Endothelial cell (in vitro differentiated cells): Measurements from ENCODE around the gene C4orf36. TPM values are rescaled to one million over a fixed set of nuclear protein-coding genes. Genes with fewer than 3 reads are reported as not detected.

Experiments
- DNase-seq: peaks from one replicate; pipeline ENCODE4 v3.0.0; 2021; ENCODE audit warnings: low spot score
- H3K27ac Mint-ChIP-seq: one replicate; pipeline ENCODE4 v1.8.0; 2021; ENCODE audit warnings: mixed read lengths, inconsistent platforms; ENCODE audit not compliant: unreplicated experiment
- H3K27me3 Mint-ChIP-seq: one replicate; pipeline ENCODE4 v1.8.0; 2021; ENCODE audit warnings: mild to moderate bottlenecking, moderate library complexity, mixed read lengths, inconsistent platforms; ENCODE audit not compliant: unreplicated experiment
- H3K36me3 Mint-ChIP-seq: one replicate; pipeline ENCODE4 v1.8.0; 2021; ENCODE audit warnings: mild to moderate bottlenecking, low read depth, mixed read lengths, inconsistent platforms; ENCODE audit not compliant: unreplicated experiment
- H3K4me1 Mint-ChIP-seq: one replicate; pipeline ENCODE4 v1.8.0; 2021; ENCODE audit warnings: mild to moderate bottlenecking, mixed read lengths, inconsistent platforms; ENCODE audit not compliant: unreplicated experiment
- H3K4me3 Mint-ChIP-seq: one replicate; pipeline ENCODE4 v1.8.0; 2021; ENCODE audit warnings: mild to moderate bottlenecking, mixed read lengths, inconsistent platforms; ENCODE audit not compliant: unreplicated experiment
- H3K9me3 Mint-ChIP-seq: one replicate; pipeline ENCODE4 v1.8.0; 2021; ENCODE audit warnings: mixed read lengths, inconsistent platforms; ENCODE audit not compliant: unreplicated experiment
- total RNA-seq: library from RNA; stranded (reverse); fragmentation: NEBNext Ultra II Directional; extraction: Animal tissue kit (Norgen Biotek cat#: 25700); gene quantifications from one replicate; pipeline ENCODE4 v1.2.1, GENCODE V29; 2021; ENCODE audit not compliant: unreplicated experiment
- TF ChIP-seq, protein P1 (sequence below): fragments of 200-600 bp; sonication (generic); IDR thresholded peaks from one replicate; pipeline ENCODE4 v1.5.0; 2021; ENCODE audit warnings: antibody characterized with exemption; ENCODE audit not compliant: unreplicated experiment

Gene C4orf36
- total RNA-seq, 1 donor from 2014 or later: 0.72 TPM

DNA sequence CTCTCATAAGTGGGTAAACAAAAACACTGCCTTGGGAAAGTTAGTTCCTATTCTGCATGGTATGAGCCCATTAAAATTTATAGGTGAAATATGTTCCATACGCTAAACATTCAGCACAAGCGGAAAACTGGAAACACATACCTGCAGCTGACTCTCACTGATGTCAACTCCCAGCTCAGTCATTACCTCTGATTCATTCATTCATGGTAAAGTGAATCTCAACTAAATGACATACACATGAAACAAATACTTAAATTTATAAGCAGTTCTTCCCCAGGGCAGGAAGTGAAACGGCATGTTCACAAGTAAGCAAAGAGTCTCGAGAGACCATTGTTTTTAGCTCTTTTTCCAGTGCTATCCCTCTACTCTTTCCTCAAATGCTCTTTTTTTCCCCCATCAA lies 44.7 kb downstream of the C4orf36 start:
- H3K27me3 Mint-ChIP-seq: no peaks in the 10 kb centered on the region
- no peaks in the 10 kb centered on the region for H3K36me3 Mint-ChIP-seq
- H3K4me3 Mint-ChIP-seq: no peak overlapping the region
- DNase-seq: no peak
- no peaks in the 10 kb centered on the region for H3K9me3 Mint-ChIP-seq
- no peak overlapping the region for H3K27ac Mint-ChIP-seq
- TF ChIP-seq, protein P1, sequence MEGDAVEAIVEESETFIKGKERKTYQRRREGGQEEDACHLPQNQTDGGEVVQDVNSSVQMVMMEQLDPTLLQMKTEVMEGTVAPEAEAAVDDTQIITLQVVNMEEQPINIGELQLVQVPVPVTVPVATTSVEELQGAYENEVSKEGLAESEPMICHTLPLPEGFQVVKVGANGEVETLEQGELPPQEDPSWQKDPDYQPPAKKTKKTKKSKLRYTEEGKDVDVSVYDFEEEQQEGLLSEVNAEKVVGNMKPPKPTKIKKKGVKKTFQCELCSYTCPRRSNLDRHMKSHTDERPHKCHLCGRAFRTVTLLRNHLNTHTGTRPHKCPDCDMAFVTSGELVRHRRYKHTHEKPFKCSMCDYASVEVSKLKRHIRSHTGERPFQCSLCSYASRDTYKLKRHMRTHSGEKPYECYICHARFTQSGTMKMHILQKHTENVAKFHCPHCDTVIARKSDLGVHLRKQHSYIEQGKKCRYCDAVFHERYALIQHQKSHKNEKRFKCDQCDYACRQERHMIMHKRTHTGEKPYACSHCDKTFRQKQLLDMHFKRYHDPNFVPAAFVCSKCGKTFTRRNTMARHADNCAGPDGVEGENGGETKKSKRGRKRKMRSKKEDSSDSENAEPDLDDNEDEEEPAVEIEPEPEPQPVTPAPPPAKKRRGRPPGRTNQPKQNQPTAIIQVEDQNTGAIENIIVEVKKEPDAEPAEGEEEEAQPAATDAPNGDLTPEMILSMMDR: no peak
- peaks cover 13% of the 10 kb centered on the region for H3K4me1 Mint-ChIP-seq

DNA sequence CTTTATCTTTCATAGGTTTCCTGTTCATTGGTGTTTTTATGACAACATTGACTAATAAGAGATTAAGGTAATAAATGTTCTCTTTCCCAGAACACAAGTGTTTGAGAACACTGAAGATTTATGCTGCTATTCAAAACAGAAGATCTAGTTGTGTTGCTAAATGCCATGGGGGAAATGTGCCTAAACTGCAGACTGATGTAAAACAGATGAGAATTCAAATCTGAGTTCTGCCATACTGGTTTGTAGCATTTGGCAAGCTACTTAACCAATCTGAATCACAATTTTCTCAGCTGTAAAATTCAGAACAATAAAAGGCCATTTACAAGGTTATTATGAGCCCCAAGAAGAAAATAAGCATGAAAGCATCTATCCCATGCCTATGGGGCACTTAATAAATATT lies 45.3 kb downstream of the C4orf36 start:
- no peaks in the 10 kb centered on the region for H3K27me3 Mint-ChIP-seq
- peaks cover 13% of the 10 kb centered on the region for H3K4me1 Mint-ChIP-seq
- no peak overlapping the region for H3K27ac Mint-ChIP-seq
- TF ChIP-seq, protein P1: no peak
- H3K36me3 Mint-ChIP-seq: no peaks in the 10 kb centered on the region
- H3K9me3 Mint-ChIP-seq: no peaks in the 10 kb centered on the region
- no peak overlapping the region for H3K4me3 Mint-ChIP-seq
- no peak for DNase-seq

DNA sequence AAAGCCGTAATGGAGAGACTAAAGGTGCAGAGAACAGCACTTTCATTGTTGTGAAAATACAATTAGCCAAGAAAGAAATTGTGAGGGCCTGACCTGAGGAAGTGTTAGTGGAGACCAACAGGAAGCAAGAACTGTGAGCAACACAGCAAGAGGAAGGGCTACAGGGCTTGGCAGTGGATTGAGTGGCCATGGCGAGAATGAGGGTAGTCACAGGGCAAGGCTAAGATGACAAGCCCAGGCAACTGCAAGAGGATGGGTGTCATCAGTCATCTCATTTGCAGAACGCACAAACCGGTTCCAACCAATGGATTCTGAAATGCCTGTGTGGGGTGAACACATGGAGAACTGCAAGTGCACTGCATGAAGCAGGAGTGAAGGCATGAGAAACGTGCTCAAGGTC lies 46.6 kb downstream of the C4orf36 start:
- DNase-seq: no peak
- H3K4me1 Mint-ChIP-seq: peaks cover 13% of the 10 kb centered on the region
- H3K9me3 Mint-ChIP-seq: no peaks in the 10 kb centered on the region
- peak overlapping the region; percentile 67 for H3K27ac Mint-ChIP-seq
- H3K36me3 Mint-ChIP-seq: no peaks in the 10 kb centered on the region
- no peak overlapping the region for H3K4me3 Mint-ChIP-seq
- TF ChIP-seq, protein P1: no peak
- H3K27me3 Mint-ChIP-seq: no peaks in the 10 kb centered on the region

DNA sequence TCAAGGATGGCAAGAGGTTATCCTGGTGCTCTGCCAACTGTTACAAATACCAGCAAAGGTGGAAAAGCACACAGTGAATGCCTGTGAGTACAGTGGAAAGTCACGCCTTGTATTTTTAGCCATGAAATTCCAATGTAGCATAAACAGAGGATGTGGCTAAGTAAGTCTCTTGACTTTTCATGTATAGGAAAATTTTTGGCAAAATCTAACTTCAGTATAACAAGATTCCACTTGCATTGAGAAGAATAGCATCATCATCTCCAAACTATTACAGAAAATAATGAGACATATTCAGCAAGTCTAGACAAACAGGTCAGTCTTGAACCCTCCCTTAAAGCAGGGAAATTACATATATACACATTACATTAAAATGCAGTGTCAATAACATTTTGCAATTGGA lies 50.9 kb downstream of the C4orf36 start:
- TF ChIP-seq, protein P1: no peak
- H3K4me3 Mint-ChIP-seq: no peak overlapping the region
- no peaks in the 10 kb centered on the region for H3K36me3 Mint-ChIP-seq
- peaks cover 13% of the 10 kb centered on the region for H3K4me1 Mint-ChIP-seq
- H3K9me3 Mint-ChIP-seq: no peaks in the 10 kb centered on the region
- H3K27ac Mint-ChIP-seq: no peak overlapping the region
- DNase-seq: no peak
- H3K27me3 Mint-ChIP-seq: no peaks in the 10 kb centered on the region

DNA sequence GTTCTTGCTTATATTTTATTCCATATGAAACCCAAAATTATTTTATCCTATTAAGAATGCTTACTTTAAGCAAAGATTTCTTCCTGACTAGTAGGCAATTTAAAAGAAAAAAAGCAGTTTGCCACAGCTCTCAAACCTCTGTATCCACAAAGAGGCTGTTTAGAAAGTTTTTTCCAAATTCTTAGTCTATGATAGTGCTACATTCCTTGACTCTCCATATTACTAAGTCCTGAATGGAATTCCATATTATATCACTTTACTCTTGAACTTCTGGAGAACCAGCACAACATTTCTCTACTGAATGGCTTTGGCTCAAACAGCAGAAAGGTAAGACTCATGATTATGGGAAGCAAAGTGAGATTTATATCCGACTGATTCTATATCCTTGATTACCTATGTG lies 51.4 kb downstream of the C4orf36 start:
- peaks cover 11% of the 10 kb centered on the region for H3K4me1 Mint-ChIP-seq

More for the DNA sequence above, 51.4 kb downstream of the C4orf36 start:
- H3K27ac Mint-ChIP-seq: no peak overlapping the region
- DNase-seq: no peak
- TF ChIP-seq, protein P1: no peak
- no peak overlapping the region for H3K4me3 Mint-ChIP-seq
- H3K36me3 Mint-ChIP-seq: no peaks in the 10 kb centered on the region
- H3K9me3 Mint-ChIP-seq: no peaks in the 10 kb centered on the region
- no peaks in the 10 kb centered on the region for H3K27me3 Mint-ChIP-seq
